Raji (cell line): Measurements from ENCODE around the gene MICALL1.
A peak's percentile ranks its signal among the peaks of the same experiment; 100 is the strongest.

Source experiments
- POLR2A ChIP-seq: IDR thresholded peaks from 2 replicates; pipeline ENCODE4 v1.6.1; 2011; ENCODE audit warnings: low read depth, low read length, control low read depth; ENCODE audit not compliant: insufficient read depth

The MICALL1 gene

GRCh38 chr22:37905534-37906363, at the start of gene MICALL1:
Gene MICALL1, plus strand, starts transcription at chr22:37906297. Its CDS starts 126 bp downstream, at chr22:37906423.
- TF ChIP-seq POLR2A: no peak; the same call in 1 of the 2 replicates

DNA sequence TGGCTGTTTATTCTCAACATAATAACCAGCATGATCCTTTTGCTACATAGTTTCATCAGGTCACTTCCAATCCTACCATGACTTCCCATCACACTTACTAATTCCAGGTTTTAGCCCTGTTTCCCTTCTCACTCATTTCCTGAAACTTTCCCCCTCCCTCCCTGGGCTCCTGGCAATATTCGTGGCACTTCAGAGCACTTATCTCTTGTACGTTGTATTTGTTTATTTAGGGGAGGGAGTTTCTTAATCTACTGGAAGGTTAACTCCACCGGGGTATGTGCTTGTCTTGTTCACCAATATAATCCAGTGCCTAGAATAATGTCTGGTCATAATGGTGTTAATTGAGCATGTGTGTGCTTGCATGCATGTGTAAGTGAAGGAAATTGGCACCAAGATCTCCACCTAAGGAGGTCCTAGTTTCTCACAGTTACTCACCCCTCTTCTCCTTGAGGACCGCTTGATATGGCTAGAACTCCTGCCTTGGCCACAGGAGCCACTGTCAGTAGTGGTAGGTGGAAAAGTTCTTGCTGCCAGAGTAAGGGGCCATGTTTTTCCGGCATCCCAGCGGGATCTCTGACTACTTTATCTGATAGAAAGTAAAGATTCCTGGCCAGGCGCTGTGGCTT, 45.2 kb upstream of the MICALL1 start:
- no peak for TF ChIP-seq POLR2A

DNA sequence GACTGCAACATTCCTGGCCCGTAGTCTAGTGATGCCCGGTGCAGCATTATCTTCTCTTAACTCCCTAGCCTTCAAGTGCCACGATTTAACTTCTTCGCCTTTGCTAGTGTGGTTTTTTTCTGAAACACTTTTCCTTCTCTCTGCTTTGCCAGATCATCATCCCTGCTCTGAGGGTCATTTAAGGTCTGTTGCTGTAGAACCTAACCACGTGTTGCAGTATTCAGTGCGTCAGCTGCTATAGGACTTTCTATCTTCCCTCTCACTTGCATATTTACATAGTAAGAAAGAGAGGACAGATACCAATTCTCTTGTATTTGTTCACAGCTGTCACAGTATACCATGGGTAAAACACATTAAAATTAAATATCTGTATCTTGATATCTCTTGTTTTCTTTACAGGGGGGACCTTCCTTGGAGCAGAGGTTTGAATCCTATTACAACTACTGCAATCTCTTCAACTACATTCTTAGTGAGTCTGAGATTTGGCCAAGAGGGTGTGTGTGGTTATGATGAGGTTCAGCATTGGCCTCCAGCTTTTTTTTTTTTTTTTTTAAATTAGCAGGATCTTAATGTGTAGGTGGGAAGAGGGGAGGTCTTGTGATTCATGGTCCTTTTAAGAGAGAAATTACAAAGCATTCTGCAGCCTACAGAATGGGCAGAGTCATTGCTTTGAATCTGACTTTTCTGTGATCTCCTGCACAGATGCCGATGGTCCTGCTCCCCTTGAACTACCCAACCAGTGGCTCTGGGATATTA, 43.3 kb upstream of the MICALL1 start:
- TF ChIP-seq POLR2A: no peak

DNA sequence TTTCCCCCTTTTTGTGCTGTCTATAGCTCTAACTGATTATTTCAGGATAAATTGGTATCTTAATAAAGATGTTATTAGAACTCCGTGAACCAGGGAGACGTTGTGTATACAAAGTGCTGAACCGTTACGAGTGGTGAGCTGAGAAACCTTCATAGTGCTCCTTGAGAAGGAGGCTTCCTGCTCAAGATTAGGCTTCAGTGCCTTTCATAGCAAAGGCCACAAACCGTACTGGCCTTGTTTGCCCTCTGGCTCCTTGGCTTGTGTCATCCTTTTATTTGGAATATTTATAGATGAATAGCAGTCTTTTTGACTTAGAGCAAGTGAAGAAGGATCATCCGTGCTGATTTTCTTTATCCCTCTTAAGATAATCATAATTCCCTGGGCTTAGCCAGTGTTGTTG, 40.6 kb upstream of the MICALL1 start:
- no peak for TF ChIP-seq POLR2A

GRCh38 chr22:37870273-37870672, 35.8 kb upstream of the MICALL1 start:
- TF ChIP-seq POLR2A: no peak

DNA sequence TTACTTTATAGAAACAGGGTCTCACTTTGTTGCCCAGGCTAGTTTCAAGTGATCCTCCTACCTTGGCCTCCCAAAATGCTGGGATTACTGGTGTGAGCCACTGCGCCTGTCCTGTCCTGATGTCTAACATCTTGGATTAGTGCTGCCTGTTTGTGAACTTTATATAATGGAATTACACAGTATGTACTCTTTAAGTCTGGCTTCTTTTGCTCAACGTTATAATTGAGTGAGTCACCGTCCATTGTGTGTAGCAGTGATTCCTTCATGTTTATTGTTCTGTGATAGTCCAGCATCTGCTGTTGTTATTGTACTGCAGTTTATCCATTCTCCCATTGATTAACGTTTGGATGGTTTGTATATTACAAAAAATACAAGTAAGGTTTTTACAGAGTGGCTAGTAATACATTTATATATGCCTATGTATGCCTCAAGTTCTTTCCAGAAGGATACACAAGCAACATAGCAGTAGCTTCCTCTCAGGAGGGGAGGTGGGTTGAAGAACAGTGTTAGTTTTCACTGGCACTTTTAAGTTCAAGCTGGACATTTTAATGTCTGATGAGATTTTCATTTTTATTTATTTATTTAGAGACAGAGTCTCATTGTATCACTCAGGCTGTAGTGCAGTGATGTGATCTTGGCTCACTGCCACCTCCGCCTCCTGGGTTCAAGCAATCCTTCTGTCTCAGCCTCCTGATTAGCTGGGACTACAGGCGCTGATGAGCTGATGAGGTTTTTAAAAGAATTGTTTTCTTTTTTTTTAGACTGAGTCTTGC, 25.2 kb upstream of the MICALL1 start:
- TF ChIP-seq POLR2A: no peak

- no peak for TF ChIP-seq POLR2A
Observed at GRCh38 chr22:37884420-37884819, 21.7 kb upstream of the MICALL1 start.

DNA sequence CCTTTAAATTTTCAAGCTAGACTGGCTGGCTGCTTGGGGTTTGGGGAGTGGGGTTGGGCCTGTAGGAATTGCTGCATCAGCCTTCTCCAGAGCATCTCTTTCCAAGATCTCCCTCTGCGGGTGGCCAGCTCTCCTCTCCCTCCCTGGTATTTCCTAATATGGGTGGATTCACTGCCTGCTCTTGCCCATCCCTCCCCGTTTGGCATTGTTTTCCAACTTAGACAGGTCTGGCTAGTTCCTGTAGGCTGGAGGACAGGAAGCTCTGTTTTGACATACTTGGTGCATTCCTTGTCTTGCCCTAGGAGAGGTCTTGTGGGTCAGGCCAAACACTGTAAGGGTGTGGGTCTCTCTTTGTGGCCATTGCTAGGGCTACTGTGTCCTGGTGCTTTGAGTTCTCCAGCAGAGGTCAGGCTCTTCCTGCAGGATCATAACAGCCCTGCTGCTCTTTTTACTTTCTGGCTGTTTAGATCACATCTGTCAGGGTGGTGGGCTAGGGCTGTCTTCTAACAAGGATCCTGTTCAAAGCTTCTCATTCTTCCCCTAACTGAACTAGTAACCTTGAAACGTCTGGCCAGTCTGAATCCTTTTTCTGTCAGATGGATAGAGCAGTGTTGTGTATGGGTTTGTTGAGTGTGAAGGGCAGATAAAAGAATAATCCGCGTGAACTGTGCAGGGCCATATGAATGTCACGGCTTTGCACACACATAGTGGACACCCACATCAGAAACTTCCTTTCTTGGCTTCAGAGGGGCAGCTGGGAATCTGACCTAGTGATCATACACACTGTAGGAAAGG, 18.3 kb upstream of the MICALL1 start:
- TF ChIP-seq POLR2A: no peak

DNA sequence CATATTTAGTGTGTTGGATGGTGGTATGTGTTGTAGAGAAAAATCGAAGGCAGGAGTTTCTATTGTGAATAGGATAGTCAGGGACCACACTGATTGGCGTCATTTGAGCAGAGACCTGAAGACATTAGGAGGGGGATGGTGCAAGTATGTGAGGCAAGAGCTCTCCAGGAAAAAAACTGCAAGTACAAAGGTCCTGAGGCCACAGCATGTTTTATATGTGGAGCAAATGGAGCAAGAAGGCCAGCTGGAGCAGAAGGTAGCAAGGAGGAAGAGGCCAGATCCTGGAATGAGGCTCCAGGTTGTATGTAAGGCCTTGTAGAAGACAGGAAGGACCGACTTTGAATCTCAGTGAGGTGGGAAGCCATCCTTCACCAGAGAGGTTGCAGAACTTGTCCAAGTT, 14.2 kb upstream of the MICALL1 start:
- no peak for TF ChIP-seq POLR2A

DNA sequence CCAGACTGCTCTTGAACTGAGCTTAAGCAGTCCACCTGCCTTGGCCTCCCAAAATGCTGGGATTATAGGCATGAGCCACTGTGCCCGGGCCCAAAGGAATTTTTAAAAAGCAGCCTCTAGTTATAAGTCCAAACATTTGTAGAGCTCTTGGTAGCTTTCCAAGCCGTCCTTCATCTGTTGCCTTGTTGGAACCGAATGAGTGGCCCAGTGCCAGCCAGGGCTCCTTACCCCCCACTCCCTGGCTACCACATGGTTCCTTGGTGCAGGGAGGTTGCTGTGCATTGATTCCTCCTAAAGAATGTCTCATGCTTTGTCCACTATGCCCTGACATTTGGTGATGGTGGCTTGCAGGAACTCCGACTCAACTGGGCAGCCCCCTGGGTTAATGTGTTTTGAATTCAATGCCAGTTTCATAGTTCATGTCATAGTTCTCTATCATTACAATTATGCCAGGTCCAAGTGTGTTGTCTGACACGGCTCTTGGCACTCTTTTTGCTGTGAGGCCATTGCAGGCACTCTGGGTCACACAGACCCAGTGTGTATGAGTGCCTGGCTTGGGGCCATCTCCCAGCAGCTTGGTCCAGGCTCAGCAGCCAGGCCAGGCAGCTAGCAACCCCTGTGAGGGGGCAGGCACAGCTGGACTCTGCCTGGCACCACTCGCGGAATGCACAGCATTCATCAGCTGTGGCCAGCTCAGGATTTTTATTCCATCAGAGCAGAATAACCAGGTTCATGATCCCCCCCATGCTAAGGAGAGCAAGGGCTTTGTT, 13.3 kb upstream of the MICALL1 start:
- no peak for TF ChIP-seq POLR2A

DNA sequence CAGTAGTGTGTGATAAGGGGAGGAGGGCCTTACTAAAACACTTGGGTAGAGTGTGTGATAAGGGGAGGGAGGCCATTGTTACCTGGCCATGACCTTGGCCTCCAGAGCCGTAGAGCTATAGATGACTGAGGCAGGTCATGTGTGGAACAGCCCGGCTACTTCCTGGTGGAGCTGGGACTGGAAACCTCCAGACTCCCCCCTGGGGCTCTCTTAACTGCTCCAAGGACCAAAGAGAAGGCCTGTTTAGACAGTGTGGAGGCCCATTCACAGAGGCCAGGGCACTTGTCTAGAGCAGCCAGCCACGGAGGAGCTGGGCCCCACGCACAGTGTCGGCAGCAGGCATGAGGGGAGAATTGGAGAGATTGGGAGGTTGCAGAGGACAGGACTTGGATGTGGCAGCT, 12.5 kb upstream of the MICALL1 start:
- no peak for TF ChIP-seq POLR2A

DNA sequence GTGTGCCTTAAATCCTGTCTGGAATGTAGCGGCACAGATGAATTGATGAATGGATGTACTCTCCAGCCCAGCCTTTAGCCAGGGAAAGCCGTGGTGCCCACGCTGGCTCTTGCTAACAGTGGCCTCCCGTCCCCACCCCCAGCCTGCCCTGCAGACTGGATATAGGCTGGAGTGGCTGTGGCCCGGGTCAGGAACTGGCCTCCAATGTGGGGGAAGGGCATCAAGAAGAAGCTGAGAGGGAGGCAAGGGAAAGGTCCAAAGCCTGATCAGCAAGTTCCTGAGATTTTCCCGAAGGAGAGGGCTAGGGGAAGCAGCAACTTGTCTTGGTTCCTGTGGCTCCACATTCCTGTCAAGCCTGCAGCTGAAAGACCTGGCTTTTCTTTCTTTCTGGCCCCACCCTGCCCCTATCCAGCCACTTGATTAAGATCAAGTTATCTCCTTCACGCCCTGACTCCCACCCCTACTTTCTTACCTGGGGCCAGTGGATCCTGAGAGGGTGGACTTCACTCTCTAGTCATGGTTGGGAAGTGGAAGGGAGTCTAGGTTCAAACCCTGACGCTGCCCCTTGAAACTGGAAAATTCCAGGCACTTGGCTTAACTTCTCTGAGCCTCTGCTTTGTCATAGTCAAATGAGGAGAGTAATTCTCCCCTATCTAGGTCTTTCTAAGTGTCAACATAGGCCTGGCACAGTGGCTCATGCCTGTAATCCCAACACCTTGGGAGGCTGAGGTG, 11.0 kb upstream of the MICALL1 start:
- no peak for TF ChIP-seq POLR2A

DNA sequence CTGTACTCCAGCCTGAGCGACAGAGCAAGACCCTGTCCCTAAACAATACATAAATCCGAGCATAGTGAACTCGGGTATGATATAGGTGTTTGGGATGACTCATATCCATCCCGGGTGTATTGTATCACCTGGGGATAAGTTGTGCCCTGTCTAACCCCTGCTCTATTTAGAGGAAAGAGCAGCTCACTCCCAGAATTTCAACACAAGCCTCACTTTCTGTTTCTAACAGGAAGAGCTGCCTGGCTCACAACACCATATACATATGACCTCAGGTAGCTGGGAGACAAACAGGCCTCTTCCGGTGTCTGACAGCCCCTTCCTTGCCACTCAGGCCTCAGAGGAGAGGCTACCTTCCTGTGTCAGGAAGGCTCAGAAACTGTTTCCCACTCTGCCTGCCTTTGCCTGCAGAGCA, 9.9 kb upstream of the MICALL1 start:
- TF ChIP-seq POLR2A: peak; percentile 44; the same call in 1 of the 2 replicates

- no peak for TF ChIP-seq POLR2A
Observed at GRCh38 chr22:37896939-37897338, 9.2 kb upstream of the MICALL1 start.
